ENCODE measurements around the gene TSPAN12. TPM values are rescaled to one million over a fixed set of nuclear protein-coding genes. Genes with fewer than 3 reads are reported as not detected.

Gene TSPAN12
- total and polyA plus RNA-seq, 7 donors: 1.5 to 3.8 (median 2.3) TPM

DNA sequence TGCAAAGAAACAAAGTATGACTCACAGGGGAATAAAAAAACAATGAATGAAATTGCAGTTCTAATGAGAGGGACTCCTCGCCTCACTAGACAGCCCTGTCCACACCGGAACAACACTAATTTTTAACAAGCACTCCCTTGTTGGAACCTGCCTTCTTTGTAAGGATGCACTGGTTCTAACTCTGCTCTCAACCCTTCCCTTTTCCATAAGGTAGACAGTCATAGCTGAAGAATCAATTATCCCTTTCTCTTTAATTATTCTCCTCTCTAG, 65.1 kb downstream of the TSPAN12 start:
- intact Hi-C loops (cut with DNase I): loop anchor here in 1 of 2 donors (5.0 kb wide), 1 partner anchor 155 kb away; no protein-coding TSS in a partner anchor
- TF ChIP-seq, protein P1, sequence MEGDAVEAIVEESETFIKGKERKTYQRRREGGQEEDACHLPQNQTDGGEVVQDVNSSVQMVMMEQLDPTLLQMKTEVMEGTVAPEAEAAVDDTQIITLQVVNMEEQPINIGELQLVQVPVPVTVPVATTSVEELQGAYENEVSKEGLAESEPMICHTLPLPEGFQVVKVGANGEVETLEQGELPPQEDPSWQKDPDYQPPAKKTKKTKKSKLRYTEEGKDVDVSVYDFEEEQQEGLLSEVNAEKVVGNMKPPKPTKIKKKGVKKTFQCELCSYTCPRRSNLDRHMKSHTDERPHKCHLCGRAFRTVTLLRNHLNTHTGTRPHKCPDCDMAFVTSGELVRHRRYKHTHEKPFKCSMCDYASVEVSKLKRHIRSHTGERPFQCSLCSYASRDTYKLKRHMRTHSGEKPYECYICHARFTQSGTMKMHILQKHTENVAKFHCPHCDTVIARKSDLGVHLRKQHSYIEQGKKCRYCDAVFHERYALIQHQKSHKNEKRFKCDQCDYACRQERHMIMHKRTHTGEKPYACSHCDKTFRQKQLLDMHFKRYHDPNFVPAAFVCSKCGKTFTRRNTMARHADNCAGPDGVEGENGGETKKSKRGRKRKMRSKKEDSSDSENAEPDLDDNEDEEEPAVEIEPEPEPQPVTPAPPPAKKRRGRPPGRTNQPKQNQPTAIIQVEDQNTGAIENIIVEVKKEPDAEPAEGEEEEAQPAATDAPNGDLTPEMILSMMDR (IDR thresholded peaks at IDR 0.05): no peak
- Histone ChIP-seq H3K27ac (no peak overlapping the region), H3K4me3 (no peak overlapping the region), H3K9me3 (no peaks in the 10 kb centered on the region), H3K36me3 (ENCODE audit: insufficient read depth in 1 of 2, low read depth in 1 of 2) (no peaks in the 10 kb centered on the region), H3K27me3 (ENCODE audit: insufficient read depth in 3 of 3, low read length in 2 of 3) (no peaks in the 10 kb centered on the region), H3K4me1 (no peaks in the 10 kb centered on the region)
- 93 to 100% (median 98%) methylated on average over 2 of the region's 2 CpGs for WGBS, 3 donors
- ATAC-seq: no peak
- DNase-seq: no peak

DNA sequence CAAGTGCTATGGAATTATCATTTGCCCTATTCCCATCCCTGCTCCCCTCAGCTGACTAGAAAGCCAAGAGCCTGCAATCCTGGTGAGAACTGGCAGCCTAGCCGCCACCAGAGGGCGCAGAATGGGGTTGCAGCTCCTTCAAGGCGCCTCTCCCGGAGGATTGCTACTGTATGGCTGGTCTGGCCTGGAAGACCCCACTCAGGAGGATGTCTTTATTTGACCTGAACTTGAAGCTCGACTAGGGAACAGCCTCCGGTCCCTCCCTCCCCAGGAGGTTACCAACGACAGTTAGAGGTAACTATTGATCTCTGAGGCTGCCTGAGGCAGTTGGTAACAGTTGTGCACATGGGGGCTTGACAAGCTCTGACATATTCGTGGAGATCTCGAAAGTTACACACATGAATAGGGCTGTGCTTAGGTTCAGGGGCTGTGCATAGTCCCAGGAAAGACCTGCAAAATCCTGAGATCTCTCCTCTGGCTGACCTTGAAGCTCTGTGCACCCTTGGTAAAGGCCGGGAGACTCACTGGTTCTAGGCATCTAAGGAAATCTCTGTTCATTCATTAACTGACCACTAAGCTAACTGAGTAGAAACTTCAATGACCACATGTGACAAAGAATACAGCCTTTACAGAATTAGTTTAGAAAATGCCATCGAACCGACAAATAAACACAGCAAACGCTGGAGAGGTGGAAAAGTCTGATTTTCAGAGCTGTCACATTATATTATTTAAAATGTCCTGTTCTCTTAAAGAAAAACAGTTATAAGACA, 65.7 kb downstream of the TSPAN12 start:
- intact Hi-C loops (cut with DNase I): loop anchor here in 1 of 2 donors (5.0 kb wide), 1 partner anchor 155 kb away; no protein-coding TSS in a partner anchor
- 54 to 58% (median 56%) methylated on average over 13 of the region's 13 CpGs for WGBS, 3 donors
- H3K4me3 ChIP-seq: no peak overlapping the region
- H3K4me1 ChIP-seq: no peaks in the 10 kb centered on the region
- no peak overlapping the region for H3K27ac ChIP-seq
- DNase-seq: peak; percentile 62 to 74
- TF ChIP-seq, protein P1 (IDR thresholded peaks at IDR 0.05): peak; percentile 70
- H3K27me3 ChIP-seq (ENCODE audit: insufficient read depth in 3 of 3, low read length in 2 of 3): no peaks in the 10 kb centered on the region
- peak in 3 of 4 donors; percentile 57 to 74 (median 58) for ATAC-seq
- H3K36me3 ChIP-seq (ENCODE audit: insufficient read depth in 1 of 2, low read depth in 1 of 2): no peaks in the 10 kb centered on the region
- no peaks in the 10 kb centered on the region for H3K9me3 ChIP-seq

DNA sequence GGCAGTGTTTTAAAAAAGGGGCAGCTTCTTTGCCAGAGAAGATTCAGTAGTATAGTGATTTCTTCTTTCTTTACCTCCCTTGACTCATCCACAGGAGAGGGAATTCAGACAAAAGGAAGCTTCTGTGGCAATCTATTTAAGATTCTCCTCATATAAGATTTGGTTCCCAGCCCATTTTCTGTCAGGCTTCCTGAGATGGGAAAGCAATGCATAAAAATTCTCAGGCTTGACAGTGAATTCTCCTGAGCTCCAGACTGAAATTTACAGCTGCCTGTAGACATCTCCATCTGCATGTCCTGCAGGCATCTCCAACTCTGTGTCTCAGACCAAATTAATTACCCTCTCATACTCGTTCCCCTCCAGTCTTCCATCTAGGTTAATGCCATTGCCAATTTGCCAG, 72.8 kb downstream of the TSPAN12 start:
- Histone ChIP-seq H3K9me3 (no peaks in the 10 kb centered on the region), H3K4me3 (no peak overlapping the region), H3K36me3 (ENCODE audit: insufficient read depth in 1 of 2, low read depth in 1 of 2) (no peaks in the 10 kb centered on the region), H3K27ac (no peak overlapping the region), H3K4me1 (no peaks in the 10 kb centered on the region), H3K27me3 (ENCODE audit: insufficient read depth in 3 of 3, low read length in 2 of 3) (peaks cover 0 to 3% (median 0%) of the 10 kb centered on the region in 3 donors)
- ATAC-seq (no peak), DNase-seq (no peak)
- WGBS, 3 donors: 35 to 61% (median 38%) methylated on average over 1 of the region's 1 CpG
- intact Hi-C loops (cut with DNase I): no loop called here
- TF ChIP-seq, protein P1 (IDR thresholded peaks at IDR 0.05): no peak

DNA sequence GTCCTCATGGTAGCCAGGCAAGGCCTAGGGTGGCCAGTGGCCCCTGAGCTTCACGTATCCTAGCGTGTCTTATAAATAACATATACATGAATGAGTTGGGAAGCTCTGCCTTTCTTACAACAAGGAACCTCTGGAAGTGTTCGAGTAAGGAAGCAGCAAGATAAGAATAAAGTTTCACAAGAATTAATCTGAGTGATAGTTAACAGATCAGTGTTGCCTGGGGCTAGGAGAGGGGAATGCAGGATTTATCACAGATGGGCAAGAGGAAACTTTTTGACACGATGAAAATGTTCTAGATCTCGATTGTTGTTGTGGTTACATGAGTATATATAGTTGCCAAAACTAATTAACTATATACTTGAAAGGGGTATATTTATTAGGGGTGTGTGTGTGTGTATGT, 74.2 kb downstream of the TSPAN12 start:
- no peak for DNase-seq
- H3K4me1 ChIP-seq: no peaks in the 10 kb centered on the region
- 76 to 84% (median 78%) methylated on average over 5 of the region's 5 CpGs for WGBS, 3 donors

More for the DNA sequence above, 74.2 kb downstream of the TSPAN12 start:
- intact Hi-C loops (cut with DNase I): no loop called here
- Histone ChIP-seq H3K9me3 (no peaks in the 10 kb centered on the region), H3K4me3 (no peak overlapping the region), H3K27ac (no peak overlapping the region), H3K27me3 (ENCODE audit: insufficient read depth in 3 of 3, low read length in 2 of 3) (peaks cover 0 to 3% (median 0%) of the 10 kb centered on the region in 3 donors), H3K36me3 (ENCODE audit: insufficient read depth in 1 of 2, low read depth in 1 of 2) (no peaks in the 10 kb centered on the region)
- TF ChIP-seq, protein P1 (IDR thresholded peaks at IDR 0.05): no peak
- no peak for ATAC-seq
